GM12873 (cell line): Measurements from ENCODE around the gene CCDC182.

Experiments
- CTCF ChIP-seq: IDR thresholded peaks from 2 replicates; pipeline ENCODE4 v1.5.1; 2012; ENCODE audit warnings: low read depth, mild to moderate bottlenecking, moderate library complexity, low read length, control low read depth; ENCODE audit not compliant: insufficient read depth; ENCODE audit errors: missing control alignments

CCDC182 gene

GRCh38 chr17:57745242-57745641 lies at the start of gene CCDC182:
CCDC182 (minus strand) TSS chr17:57745299; CDS start chr17:57745272, 27 bp downstream.
- no peak for TF ChIP-seq CTCF

GRCh38 chr17:57794841-57795240 lies 49.7 kb upstream of the CCDC182 start:
- no peak for TF ChIP-seq CTCF

GRCh38 chr17:57788725-57789124 lies 43.6 kb upstream of the CCDC182 start:
- no peak for TF ChIP-seq CTCF

DNA sequence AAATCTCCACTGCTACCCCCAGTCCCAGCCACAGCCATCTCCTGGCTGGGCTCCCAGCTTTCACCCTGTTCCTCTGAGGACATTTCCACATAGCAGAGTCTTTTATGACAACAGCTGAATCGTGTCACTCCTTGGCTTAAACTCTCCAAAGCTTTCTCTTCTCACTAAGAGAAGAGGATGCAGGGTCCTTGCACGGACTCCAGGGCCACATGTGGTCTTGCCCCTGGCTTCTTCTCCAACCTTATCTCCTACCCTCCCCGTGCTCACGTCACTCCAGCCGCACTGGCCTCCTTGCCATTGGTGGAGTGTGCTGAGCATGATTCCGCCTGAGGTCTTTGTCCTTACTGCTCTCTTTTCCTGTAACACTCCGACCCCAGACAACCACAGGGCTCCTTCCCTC lies 39.9 kb upstream of the CCDC182 start:
- TF ChIP-seq CTCF = no peak

DNA sequence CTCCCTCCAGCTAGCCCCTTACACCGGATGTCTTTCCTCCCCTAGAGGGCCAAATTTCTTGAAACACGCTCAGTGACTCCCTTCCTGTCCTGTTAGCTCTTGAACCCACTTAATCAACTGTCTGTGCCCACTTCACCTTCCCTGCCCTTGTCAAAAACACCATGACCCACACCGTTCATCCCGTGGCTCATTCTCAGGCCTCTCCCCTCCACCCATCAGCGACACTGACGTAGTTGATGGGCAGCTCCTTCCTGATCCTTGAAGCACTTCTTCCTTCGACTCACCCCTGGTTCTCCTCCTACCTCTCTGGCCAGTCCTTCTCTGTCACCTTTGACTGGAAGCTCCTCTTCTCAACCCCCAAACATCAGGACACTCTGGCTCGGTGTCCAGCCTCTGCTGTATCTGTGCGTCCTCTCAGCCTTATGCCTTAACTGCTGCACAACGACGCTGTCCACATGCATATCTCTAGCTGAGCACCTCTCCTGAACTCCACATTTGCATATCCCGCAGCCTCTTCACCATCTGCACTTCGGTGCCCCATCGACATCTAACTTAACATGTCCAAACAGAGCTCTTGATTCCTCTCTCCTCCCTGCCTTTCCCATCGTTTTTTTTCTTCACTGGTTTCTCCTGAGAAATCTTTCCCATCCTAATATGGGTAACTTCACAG lies 39.3 kb upstream of the CCDC182 start:
- peak; percentile 7 for TF ChIP-seq CTCF

GRCh38 chr17:57783338-57783742 lies 38.2 kb upstream of the CCDC182 start:
- TF ChIP-seq CTCF = peak; percentile 92

DNA sequence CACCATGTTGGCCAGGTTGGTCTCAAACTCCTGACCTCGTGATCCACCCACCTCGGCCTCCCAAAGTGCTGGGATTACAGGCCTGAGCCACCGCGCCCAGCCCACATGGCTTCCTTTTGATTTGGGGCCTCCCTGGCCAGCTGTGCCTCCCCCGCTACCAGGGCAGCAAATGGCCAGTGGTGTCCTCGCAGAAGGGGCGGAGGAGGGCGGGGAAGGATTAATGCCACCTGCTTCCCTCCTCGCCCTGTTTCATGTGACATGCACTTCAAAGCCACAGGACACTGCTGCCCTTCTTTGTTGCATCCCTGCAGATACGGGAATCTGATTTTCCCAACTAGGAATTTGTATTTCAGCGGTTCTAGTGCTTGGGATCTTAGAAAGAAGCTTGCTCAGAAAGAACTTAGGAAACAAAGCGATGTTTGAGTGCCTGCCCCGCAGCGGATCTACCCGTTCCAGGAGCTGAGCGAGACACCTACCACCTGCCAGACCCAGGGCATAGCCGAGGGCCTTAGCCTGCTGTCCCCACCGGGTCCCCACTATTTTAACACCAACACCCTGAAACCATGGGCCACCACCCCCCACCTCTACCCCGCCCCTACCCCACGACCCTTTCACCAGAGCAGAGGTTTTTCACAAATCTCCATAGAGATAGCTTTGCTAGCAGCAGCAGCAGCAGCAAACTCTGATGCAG lies 37.7 kb upstream of the CCDC182 start:
- no peak for TF ChIP-seq CTCF
